CD4-positive, alpha-beta T cell treated with Interferon alpha-2 for 1 hour (primary cell): Measurements from ENCODE around the gene ERBB4.

Source experiments
- DNase-seq, 2 donors: peaks; one replicate each; pipeline ENCODE4 v3.0.0-alpha.2; 2020 to 2022

ERBB4 gene

GRCh38 chr2:212359425-212360067, 179.1 kb downstream of the ERBB4 start:
- DNase-seq: no peak

DNA sequence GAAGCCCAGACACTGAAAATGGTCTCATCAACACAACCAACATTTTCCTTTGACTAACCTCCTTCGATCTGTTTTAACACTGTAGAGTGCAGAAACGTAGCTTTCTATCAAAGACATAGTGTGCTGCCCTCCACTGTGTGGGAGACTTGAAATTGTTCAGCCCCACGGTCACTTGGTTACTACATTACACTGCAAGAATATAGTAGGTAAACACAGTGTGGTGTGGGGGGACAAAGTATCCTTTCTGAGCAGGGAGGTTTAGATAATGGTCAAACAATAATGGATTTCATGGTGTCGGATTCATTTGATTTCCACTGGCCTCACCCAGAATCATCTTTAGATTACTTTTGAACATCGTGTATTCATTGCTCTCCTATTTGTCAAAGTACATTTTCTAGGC, 181.0 kb downstream of the ERBB4 start:
- DNase-seq: no peak

GRCh38 chr2:212354382-212354781, 184.2 kb downstream of the ERBB4 start:
- DNase-seq: no peak

GRCh38 chr2:212348501-212348900, 190.1 kb downstream of the ERBB4 start:
- no peak for DNase-seq

- no peak for DNase-seq
Observed at GRCh38 chr2:212346865-212347264, 191.7 kb downstream of the ERBB4 start.

GRCh38 chr2:212345966-212346365, 192.6 kb downstream of the ERBB4 start:
- no peak for DNase-seq

- DNase-seq: no peak
Observed at GRCh38 chr2:212344131-212344530, 194.5 kb downstream of the ERBB4 start.

DNA sequence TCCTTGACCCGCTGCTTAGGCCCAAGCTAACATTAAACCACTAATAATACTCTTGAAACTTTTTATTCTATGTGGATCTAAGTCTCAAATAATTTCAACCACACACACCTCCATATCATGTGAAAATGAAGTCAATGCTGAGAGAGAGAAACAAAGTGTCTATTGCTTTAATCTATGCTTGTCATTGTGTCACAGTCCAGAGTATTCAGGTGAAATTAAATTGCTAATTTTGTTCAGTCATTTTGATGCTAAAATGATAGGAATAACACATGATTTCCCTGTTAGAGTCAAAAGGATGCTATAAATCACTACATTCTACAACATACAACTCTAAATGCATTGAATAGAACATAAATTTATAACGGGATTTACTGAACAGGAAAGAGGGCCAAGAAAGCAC, 195.4 kb downstream of the ERBB4 start:
- DNase-seq: no peak

DNA sequence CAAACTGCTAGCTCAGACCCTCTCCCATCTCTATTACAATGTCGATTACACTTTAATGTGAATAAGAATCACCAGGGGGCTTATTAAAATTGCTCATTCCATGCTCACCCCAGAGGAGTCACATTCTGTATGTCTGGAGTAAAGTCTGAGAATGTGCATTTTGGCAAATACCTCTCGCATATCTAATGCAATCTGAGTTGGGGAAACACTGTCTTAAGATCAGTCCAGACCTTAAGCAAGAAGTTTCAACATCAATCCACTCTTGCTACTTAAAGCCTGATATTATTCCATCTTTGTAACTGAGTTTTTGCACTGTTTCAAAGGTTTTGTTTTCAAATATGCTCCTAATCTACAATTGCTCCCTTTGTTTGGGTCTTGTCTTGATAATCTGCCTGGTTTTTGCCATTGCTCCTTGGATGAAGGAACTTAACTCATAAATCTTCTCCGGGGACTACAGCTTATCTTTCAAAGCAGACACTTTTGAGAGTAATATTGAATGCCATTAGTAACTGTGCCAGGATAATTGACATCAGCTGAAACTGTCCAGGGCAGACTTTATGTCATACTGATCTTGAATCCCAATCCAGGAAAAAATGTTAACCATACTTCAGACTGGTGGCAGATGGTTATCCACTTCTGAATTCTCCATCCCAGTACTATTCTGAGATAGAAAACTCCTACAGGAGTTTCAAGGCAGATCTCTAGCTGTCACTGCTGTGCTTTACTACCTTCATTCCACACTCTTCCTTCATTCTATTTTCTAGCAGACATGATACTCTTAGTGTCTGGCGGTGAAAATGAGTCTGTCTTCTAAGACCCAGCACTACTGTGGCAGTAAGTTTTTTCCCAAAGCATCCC, 200.9 kb downstream of the ERBB4 start:
- no peak for DNase-seq

GRCh38 chr2:212337036-212337435, 201.6 kb downstream of the ERBB4 start:
- no peak for DNase-seq

GRCh38 chr2:212330263-212330662, 208.3 kb downstream of the ERBB4 start:
- no peak for DNase-seq

- no peak for DNase-seq
Observed at GRCh38 chr2:212328712-212329496, 209.7 kb downstream of the ERBB4 start.

DNA sequence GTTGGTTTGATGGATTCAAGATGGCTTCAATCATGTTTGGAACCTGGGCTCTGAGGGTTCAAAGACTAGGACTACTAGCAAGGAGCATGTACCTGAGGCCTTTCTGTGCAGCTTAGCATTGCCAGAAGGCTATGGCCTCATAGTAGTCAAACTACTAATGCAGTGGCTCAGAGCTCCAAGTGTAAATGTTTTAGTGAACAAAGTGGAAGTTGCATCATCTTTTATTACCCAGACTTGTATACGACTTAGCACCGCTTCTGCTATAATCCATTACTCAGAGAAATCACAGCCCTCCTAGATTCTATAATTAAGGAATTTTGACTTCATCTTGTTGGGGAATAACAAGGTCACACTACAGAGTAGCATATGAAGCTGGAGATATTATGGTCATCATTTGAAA, 210.5 kb downstream of the ERBB4 start:
- no peak for DNase-seq

GRCh38 chr2:212327171-212327809, 211.3 kb downstream of the ERBB4 start:
- DNase-seq: no peak

DNA sequence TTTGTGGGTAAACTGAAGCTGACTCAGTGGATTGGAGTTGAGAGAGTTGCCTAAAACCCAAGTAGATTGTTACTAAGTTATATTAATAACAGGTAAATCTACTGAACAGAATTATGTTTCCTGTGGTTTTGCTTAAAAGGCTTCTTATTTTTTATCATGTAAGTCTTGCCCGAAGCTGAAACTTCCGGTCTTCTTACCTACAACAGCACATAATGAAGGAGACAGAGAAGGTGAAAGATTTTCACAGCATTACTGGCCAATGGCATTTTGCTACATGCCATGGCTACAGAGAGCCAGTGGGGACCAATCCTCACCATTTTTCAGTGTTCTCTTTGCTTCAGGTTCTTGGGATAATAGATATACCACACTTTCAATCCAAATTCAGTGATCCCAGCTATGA, 220.0 kb downstream of the ERBB4 start:
- DNase-seq: no peak

DNA sequence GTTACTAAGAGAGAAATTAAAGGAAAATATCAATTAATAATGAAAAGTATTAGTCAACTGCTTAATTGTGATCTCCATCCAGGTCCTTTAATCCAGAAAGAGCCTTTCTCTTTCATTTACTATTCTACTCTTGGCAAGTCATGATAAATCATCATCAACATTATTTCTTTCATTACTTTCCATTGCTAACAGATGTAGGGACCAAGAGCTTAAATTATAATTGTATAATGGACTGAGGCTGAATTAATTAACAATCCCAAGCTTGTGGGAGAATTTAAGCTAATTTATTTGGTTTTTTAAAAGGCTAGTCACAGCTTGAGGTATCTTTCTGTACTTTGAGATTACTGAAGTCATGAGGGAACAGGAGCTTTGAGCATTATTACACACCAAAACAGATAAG, 223.9 kb downstream of the ERBB4 start:
- DNase-seq: no peak

DNA sequence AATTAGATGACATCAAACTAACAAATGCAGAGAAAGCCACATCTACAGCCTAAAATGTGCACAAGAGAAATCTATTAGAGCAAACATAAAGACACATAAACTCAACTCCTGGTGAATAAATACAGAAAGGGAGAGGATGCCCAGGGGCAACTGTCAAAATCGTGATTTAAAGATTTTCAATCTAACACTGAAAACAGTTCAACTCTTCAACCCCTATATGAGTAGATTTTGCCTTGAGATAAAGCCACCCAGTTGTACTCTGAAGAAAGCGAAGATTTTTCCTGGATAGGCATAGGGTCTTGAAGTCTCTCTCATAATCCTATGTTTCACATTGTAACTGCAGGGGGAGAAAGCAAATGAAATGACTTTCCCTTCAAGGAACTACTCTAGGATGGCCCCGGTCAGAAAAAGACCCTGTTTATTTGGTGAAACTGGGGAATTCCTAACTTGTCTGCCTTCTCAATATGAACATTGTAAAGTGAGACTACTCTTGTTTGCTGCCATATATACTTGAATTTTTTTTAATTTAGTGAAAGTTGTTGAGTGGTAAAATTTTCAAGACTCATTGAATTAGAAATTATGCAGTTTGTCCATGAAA, 226.7 kb downstream of the ERBB4 start:
- no peak for DNase-seq

DNA sequence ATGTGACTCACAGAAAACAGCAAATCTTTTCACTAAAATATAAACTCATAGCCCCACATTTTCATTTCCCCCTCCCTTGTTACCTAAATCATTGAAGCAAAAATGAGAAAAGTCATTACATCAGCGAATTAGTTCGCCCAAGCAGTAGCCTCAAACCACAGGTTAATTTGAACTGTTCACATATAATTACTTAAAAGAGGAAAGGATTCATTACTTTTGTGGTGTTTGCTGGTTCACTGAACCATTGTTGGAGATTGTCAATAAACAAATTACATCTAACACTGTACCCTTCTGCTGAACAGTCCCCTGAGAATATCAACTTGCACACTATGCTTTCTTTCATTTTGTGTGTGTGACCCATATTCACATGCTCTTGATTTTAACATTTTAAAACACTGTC, 238.7 kb downstream of the ERBB4 start:
- DNase-seq: no peak

DNA sequence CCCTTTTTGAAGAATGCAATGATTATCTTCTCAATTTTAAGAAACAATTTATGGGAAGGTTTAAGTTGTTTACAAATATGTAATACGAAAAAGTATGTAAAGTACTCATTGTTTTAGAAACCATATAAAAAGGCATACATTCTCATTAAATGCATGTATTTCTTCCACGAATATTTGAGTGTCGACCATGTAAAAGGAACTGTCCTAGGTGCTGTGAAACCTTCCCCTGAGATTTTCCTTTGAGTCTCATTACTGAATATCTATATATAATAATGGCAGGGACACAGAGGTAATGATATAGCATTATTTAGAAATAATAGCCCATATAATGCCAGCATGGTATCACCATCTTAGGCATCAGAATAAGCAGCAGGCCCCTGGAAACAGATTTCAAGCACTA, 239.3 kb downstream of the ERBB4 start:
- DNase-seq: no peak

- DNase-seq: no peak
Observed at GRCh38 chr2:212295571-212295970, 243.0 kb downstream of the ERBB4 start.

DNA sequence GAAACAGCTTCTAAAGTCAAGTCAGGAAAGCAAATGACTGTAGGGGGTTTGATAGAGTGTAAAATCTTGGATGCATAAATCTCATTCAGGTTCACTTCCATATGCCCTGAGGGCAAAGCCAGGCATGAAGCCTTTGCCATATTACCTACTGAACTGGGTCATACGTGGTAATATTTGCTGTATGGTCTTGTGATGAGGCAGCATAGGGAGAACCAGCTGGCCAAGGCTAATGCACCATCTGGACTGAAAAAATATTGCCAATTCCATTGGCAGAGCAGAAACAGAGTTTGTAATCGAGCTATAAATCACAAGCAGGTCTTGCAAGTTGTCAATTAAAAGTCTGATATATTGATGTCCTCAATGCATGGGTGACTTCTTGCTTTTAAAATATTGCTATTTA, 243.8 kb downstream of the ERBB4 start:
- DNase-seq: no peak

GRCh38 chr2:212289301-212289700, 249.3 kb downstream of the ERBB4 start:
- DNase-seq: no peak

DNA sequence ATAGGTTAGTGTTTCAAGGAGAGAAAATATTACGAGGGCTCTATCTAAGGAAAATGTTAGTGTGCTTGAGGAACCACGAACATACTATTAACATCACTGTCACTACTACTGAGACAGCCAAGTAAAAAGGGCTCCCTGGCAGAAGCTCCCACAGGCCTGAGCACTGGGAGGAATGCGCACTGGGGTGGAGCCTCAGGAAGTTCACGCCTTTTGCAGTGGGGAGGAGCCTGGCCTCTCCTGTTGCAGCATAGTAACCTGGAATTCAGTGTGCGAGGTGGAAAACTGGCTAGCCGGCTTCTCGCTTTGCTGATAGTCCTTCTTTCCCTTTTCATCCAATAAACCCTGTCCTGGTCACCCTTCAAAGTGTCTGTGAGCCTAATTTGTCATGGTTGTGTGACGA, 250.3 kb downstream of the ERBB4 start:
- DNase-seq: no peak
